ENCODE measurements around the gene NEIL1.

DNA sequence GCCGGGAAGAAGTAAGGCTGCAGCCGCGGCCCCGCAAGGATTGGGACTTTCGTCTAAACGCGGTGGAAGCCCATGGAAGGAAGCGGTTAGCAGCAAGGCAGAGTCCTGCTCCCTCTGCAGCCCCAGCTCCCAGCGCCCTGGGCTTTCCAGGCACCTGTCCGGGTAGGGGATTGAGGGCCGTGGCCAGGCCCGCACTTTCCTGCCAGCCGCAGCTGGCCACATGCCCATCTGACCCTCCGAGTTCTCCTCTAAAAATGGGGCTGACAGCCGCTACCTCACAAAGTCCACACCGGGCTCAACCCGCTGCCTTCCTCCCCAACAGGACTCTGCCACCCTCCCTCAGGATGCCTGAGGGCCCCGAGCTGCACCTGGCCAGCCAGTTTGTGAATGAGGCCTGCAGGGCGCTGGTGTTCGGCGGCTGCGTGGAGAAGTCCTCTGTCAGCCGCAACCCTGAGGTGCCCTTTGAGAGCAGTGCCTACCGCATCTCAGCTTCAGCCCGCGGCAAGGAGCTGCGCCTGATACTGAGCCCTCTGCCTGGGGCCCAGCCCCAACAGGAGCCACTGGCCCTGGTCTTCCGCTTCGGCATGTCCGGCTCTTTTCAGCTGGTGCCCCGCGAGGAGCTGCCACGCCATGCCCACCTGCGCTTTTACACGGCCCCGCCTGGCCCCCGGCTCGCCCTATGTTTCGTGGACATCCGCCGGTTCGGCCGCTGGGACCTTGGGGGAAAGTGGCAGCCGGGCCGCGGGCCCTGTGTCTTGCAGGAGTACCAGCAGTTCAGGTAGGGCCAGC, 1.9 kb downstream of the NEIL1 start:
- no peak for TF ChIP-seq POLR2A (IDR thresholded peaks at IDR 0.05)
- TF ChIP-seq, protein P1, sequence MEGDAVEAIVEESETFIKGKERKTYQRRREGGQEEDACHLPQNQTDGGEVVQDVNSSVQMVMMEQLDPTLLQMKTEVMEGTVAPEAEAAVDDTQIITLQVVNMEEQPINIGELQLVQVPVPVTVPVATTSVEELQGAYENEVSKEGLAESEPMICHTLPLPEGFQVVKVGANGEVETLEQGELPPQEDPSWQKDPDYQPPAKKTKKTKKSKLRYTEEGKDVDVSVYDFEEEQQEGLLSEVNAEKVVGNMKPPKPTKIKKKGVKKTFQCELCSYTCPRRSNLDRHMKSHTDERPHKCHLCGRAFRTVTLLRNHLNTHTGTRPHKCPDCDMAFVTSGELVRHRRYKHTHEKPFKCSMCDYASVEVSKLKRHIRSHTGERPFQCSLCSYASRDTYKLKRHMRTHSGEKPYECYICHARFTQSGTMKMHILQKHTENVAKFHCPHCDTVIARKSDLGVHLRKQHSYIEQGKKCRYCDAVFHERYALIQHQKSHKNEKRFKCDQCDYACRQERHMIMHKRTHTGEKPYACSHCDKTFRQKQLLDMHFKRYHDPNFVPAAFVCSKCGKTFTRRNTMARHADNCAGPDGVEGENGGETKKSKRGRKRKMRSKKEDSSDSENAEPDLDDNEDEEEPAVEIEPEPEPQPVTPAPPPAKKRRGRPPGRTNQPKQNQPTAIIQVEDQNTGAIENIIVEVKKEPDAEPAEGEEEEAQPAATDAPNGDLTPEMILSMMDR (IDR thresholded peaks at IDR 0.05): no peak
